DLD1 (cell line): ENCODE data around the gene ASL.
"Not testable (repeated sequence)": the region's sequence is repeated elsewhere in the genome, so short reads cannot be mapped to it uniquely, and the experiment has no call there.

ENCODE experiments used
- in situ Hi-C: cut with HindIII; loops from 2 replicates; pipeline ENCODE4 v1.10.0; 2017; ENCODE audit warnings: low sequenced_read_pairs

Gene ASL

GRCh38 chr7:66075590-66076461 is at the start of gene ASL:
Gene ASL, plus strand, starts transcription at chr7:66075819. Its CDS starts 263 bp downstream, at chr7:66076082.
- in situ Hi-C loops: no loop called here

- in situ Hi-C loops: not testable (repeated sequence)
Measured at GRCh38 chr7:66028342-66028741, 47.3 kb upstream of the ASL start.

- in situ Hi-C loops: no loop called here
Measured at GRCh38 chr7:66033471-66034385, 41.9 kb upstream of the ASL start.

DNA sequence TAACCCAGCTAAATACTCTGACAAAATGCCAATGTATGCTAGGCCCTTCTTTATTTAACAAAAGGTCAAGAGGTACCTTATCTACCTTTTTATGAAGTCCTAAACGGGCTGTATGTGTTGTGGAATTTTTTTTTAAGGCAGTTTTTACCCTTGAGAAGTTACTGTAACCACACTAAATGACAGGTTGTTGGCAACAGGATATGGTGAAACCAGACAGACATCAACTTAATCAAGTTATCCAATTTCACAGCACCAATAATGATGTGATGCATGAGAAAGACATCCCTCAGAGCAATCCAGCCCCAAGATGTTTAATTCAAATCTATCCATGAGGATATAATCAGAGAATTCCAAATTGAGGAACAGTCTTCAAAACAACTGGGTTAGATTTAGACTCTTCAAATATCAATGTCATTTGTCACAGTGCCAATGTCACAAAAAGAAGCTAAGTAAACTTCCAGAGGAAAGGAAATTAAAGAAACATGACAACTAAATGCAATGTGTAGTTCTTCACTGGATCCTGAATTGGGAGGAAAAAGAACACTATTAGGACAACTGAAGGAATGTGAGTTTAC is 41.1 kb upstream of the ASL start:
- in situ Hi-C loops: not testable (repeated sequence)

- in situ Hi-C loops: no loop called here
Measured at GRCh38 chr7:66036382-66036781, 39.2 kb upstream of the ASL start.

DNA sequence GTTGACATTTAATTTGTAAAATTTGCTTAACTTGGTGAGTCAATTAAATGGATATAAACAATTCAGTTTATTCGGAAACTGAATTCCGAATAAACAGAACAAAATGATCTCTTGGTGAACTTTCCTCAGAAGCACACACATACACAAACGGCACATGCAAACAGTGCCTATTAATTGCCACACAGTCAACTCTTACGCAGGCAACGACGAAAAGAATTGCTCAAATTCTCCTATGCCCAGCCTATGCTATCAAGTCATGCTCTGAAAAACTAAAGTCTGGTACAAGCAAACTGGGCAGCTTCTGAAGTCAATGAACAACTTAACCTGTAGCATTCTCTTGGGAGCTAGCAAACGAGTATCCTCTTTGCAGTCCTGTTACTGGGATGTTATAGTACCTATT is 38.8 kb upstream of the ASL start:
- in situ Hi-C loops: no loop called here

GRCh38 chr7:66039094-66039670 is 36.4 kb upstream of the ASL start:
- in situ Hi-C loops: no loop called here

GRCh38 chr7:66043681-66044497 is 31.7 kb upstream of the ASL start:
- in situ Hi-C loops: no loop called here

DNA sequence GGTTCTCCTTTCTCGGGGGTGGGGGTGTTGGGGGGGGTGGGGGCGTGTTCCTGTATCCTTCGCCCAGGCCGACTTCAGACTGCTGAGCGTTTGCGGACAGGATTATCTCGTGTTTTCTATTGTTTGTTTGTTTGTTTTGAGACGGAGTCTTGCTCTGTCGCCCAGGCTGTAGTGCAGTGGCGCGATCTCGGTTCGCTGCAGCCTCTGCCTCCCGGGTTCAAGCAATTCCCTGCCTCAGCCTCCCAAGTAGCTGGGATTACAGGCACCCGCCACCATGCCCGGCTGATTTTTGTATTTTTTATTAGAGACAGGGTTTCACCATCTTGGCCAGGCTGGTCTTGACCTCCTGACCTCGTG is 31.1 kb upstream of the ASL start:
- in situ Hi-C loops: not testable (repeated sequence)

GRCh38 chr7:66047426-66047825 is 28.2 kb upstream of the ASL start:
- in situ Hi-C loops: no loop called here

DNA sequence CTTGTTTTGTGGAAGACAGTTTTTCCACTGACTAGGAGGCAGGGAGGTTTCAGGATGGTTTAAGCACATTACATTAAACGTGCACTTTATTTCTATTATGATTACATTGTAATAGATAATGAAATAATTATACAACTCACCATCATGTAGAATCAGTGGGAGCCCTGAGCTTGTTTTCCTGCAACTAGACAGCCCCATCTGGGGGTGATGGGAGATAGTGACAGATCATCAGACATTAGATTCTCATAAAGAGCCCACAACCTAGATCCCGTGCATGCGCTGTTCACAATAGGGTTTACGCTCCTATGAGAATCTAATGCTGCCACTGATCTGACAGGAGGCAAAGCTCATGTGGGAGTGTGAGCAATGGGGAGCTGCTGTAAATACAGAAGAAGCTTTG is 25.7 kb upstream of the ASL start:
- in situ Hi-C loops: not testable (repeated sequence)

- in situ Hi-C loops: no loop called here
Measured at GRCh38 chr7:66050337-66050957, 25.2 kb upstream of the ASL start.

DNA sequence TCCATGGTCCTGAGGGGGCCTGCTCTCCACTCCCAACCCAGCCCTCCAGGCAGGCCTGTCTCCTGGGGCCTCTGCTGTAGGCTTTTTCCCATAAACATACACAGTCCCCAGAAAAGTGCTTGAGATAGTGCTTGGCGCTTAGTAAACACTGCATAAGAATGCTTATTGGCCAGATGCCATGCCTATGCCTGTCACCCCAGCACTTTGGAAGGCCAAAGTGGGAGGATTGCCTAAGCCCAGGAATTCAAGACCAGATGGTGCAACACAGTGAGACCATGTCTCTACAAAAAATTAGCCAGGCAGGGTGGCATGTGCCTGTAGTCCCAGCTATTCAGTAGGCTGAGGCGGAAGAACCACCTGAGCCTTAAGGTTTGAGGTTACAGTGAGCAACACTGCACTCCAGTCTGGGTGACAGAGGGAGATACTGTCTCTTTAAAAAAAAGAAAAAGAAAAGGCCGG is 24.6 kb upstream of the ASL start:
- in situ Hi-C loops: no loop called here

- in situ Hi-C loops: no loop called here
Measured at GRCh38 chr7:66052447-66052846, 23.2 kb upstream of the ASL start.

DNA sequence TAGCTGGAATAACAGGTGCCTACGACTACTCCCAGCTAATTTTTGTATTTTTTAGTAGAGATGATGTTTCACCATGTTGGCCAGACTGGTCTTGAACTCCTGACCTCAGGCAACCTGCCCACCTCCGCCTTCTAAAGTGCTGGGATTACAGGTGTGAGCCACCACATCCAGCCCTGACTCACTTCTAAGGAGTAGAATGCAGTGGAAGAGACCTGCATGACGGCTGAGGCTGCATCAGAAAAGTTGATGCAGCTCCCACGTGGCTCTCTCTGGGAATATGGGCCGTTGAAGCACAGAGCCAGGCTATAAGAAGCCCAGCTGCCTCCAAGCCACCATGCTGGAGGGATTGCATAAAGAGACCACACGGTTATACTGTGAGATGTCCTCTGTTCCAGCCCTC is 21.6 kb upstream of the ASL start:
- in situ Hi-C loops: no loop called here

DNA sequence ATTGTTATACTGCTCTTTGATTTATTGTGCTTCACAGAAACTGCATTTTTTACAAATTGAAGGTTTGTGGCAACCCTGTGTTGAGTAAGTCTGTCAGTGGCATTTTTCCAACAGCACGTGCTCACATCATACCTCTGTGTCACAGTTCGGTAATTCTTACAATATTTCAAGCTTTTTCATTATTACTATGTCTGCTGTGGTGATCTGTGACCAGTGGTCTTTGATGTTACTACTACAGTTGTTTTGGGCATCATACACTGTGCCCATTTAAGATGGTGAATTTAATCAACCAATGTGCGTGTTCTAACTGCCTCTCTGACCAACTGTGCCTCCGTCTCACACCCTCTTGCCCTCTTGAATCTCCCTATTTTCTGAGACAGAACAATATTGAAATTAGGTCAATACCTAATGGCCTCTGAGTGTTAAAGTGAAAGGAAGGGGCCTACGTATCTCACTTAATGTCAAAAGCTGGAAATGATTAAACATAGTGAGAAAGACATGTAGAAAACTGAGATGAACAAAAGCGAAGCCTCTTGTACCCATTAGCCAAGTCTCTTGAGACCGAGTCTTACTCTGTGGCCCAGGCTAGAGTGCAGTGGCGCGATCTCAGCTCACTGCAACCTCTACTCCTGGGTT is 20.2 kb upstream of the ASL start:
- in situ Hi-C loops: no loop called here

DNA sequence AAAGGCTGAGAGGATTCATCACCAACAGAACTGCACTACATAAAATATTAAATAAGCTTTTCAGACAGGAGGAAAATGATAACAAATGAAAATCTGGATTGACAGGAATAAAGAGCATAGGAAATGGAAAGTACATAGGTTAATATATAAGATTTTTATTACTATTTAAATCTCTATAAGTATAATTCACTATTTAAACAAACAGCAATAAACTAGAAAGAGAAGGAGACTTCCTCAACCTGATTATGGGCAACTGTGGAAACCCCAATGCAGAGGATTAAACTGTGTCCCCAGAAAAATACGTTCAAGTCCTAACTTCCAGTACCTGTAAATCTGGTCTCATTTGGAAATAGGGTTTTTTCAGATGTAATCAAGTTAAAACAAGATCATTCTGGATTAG is 14.8 kb upstream of the ASL start:
- in situ Hi-C loops: no loop called here

DNA sequence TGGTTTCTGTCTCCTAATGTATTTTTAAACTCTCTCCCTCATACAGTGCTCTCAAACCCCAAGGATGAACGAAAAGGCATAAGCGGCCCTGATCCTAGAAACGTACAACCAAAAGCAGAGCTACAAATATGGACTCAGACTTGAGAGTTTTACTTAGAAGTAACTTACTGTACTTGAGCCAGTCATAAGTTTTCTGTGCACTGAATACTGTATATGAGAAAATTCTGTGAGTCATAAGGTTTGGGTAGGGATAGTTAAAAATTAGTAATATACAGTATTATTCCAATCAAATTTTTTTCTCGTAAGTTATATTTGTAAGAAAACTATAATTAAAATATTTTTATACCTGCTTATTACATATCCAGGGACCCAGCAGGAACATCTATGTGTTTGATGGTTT is 5.9 kb upstream of the ASL start:
- in situ Hi-C loops: no loop called here

DNA sequence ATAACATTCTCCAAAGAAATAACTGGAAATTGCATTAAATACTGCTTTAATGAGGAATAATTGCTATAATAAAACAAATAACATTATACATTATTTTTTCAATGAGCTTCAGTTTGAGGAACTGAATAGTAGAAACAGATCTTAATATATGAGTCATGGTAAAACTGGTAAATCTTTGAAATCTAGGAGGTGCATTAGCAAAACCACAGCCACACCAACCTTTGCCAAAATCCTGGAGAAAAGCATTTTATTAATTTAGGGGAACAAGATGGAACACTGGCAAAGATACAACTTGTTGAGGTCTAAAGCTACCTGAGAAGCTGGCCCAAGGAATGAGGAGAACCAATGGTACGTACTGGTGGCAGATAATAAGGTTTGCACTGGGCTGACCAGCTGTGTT is 5.4 kb upstream of the ASL start:
- in situ Hi-C loops: no loop called here
